Endodermal cell (in vitro differentiated cells): ENCODE data around the gene DYRK1B. TPM values are rescaled to one million over a fixed set of nuclear protein-coding genes. Genes with fewer than 3 reads are reported as not detected.

ENCODE experiments used
- DNase-seq: peaks from one replicate; pipeline ENCODE4 v3.0.0-alpha.2; 2017
- H3K27ac ChIP-seq: 2 replicates; pipeline ENCODE4 v1.5.1; 2013; ENCODE audit warnings: mild to moderate bottlenecking, low read depth, low read length, moderate library complexity
- H3K27me3 ChIP-seq: 2 replicates; pipeline ENCODE4 v1.6.1; 2013; ENCODE audit warnings: mild to moderate bottlenecking, low read length, moderate library complexity; ENCODE audit not compliant: insufficient read depth, control insufficient read depth, poor library complexity, severe bottlenecking
- H3K36me3 ChIP-seq: 2 replicates; pipeline ENCODE4 v1.7.0; 2013; ENCODE audit warnings: mild to moderate bottlenecking, low read length, moderate library complexity; ENCODE audit not compliant: control insufficient read depth, insufficient read depth
- H3K4me1 ChIP-seq: one replicate; pipeline ENCODE4 v1.7.0; 2013; ENCODE audit warnings: low read length; ENCODE audit not compliant: control insufficient read depth, insufficient read depth
- H3K4me3 ChIP-seq: 2 replicates; pipeline ENCODE4 v1.5.1; 2013; ENCODE audit warnings: mild to moderate bottlenecking, low read length, moderate library complexity
- H3K9ac ChIP-seq: 2 replicates; pipeline ENCODE4 v1.6.1; 2013; ENCODE audit warnings: mild to moderate bottlenecking, low read length, moderate library complexity; ENCODE audit not compliant: poor library complexity, severe bottlenecking; ENCODE audit errors: extremely low read depth
- H3K9me3 ChIP-seq: 2 replicates; pipeline ENCODE4 v1.6.1; 2013; ENCODE audit warnings: mild to moderate bottlenecking, low read length, moderate library complexity; ENCODE audit not compliant: control insufficient read depth
- H3K27ac Mint-ChIP-seq: 2 replicates; pipeline ENCODE4 v1.8.0; 2020; ENCODE audit warnings: mixed read lengths
- H3K27me3 Mint-ChIP-seq: 2 replicates; pipeline ENCODE4 v1.8.0; 2021; ENCODE audit warnings: mild to moderate bottlenecking, mixed read lengths; ENCODE audit not compliant: insufficient read depth
- H3K36me3 Mint-ChIP-seq: 2 replicates; pipeline ENCODE4 v1.8.0; 2020; ENCODE audit warnings: low read depth, mixed read lengths
- H3K4me1 Mint-ChIP-seq: 2 replicates; pipeline ENCODE4 v1.8.0; 2020; ENCODE audit warnings: mixed read lengths
- H3K4me3 Mint-ChIP-seq: 2 replicates; pipeline ENCODE4 v1.8.0; 2020; ENCODE audit warnings: mild to moderate bottlenecking, moderate library complexity, mixed read lengths
- H3K9me3 Mint-ChIP-seq: 2 replicates; pipeline ENCODE4 v1.8.0; 2020; ENCODE audit warnings: mild to moderate bottlenecking, mixed read lengths
- WGBS, 2 experiments: methylation state at CpG; one replicate each; pipeline versions ENCODE4 v1.1.5 to v1.1.7; 2013; ENCODE audit warnings: missing lambda C conversion rate in 2 of 2, mixed read lengths in 1 of 2; ENCODE audit not compliant: insufficient coverage in 1 of 2, insufficient read length in 1 of 2; 5-methylcytosine and 5-hydroxymethylcytosine counted together
- total RNA-seq, 2 donors: library from RNA; stranded (reverse); fragmentation: NEBNext Ultra II Directional in 1 of 2; extraction: Animal tissue kit (Norgen Biotek cat#: 25700) in 1 of 2; gene quantifications; 2 replicates in 1 of 2; 3 replicates in 1 of 2; pipeline ENCODE4 v1.2.1, GENCODE V29; 2021
- TF ChIP-seq, protein P1 (sequence below): fragments of 200-600 bp; sonication (generic); conservative IDR thresholded peaks from 2 replicates; pipeline ENCODE4 v1.5.0; 2021; ENCODE audit warnings: antibody characterized with exemption, mild to moderate bottlenecking

DYRK1B gene
- total RNA-seq, 2 donors from 2014 or later, result 21.8 to 37.7 TPM

- 89 to 96% methylated on average over 6 to 7 of the region's 7 CpGs for WGBS, 2 experiments
- H3K4me1 ChIP-seq, result peaks cover 8% of the 10 kb centered on the region
- no peaks in the 10 kb centered on the region for H3K27me3 ChIP-seq
- H3K4me3 ChIP-seq, result no peak overlapping the region
- TF ChIP-seq, protein P1, sequence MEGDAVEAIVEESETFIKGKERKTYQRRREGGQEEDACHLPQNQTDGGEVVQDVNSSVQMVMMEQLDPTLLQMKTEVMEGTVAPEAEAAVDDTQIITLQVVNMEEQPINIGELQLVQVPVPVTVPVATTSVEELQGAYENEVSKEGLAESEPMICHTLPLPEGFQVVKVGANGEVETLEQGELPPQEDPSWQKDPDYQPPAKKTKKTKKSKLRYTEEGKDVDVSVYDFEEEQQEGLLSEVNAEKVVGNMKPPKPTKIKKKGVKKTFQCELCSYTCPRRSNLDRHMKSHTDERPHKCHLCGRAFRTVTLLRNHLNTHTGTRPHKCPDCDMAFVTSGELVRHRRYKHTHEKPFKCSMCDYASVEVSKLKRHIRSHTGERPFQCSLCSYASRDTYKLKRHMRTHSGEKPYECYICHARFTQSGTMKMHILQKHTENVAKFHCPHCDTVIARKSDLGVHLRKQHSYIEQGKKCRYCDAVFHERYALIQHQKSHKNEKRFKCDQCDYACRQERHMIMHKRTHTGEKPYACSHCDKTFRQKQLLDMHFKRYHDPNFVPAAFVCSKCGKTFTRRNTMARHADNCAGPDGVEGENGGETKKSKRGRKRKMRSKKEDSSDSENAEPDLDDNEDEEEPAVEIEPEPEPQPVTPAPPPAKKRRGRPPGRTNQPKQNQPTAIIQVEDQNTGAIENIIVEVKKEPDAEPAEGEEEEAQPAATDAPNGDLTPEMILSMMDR, result no peak
- no peak for DNase-seq
- no peak overlapping the region for H3K9ac ChIP-seq
- peaks cover 21% of the 10 kb centered on the region for H3K36me3 Mint-ChIP-seq
- H3K27me3 Mint-ChIP-seq, result no peaks in the 10 kb centered on the region
- no peaks in the 10 kb centered on the region for H3K9me3 Mint-ChIP-seq
- no peaks in the 10 kb centered on the region for H3K9me3 ChIP-seq
- H3K4me1 Mint-ChIP-seq, result peaks cover 34% of the 10 kb centered on the region
- H3K27ac ChIP-seq, result no peak overlapping the region
- peaks cover 24% of the 10 kb centered on the region for H3K36me3 ChIP-seq
- H3K4me3 Mint-ChIP-seq, result no peak overlapping the region
- peak overlapping the region; percentile 37 for H3K27ac Mint-ChIP-seq
Observed at GRCh38 chr19:39842693-39843435, 8.9 kb upstream of the DYRK1B start.

- Mint-ChIP-seq H3K9me3 (no peaks in the 10 kb centered on the region), H3K27ac (no peak overlapping the region), H3K4me1 (peaks cover 24% of the 10 kb centered on the region), H3K36me3 (peaks cover 38% of the 10 kb centered on the region), H3K4me3 (no peak overlapping the region), H3K27me3 (no peaks in the 10 kb centered on the region)
- Histone ChIP-seq H3K9me3 (no peaks in the 10 kb centered on the region), H3K4me1 (peaks cover 4% of the 10 kb centered on the region), H3K27me3 (no peaks in the 10 kb centered on the region), H3K4me3 (no peak overlapping the region), H3K36me3 (peaks cover 42% of the 10 kb centered on the region), H3K27ac (no peak overlapping the region), H3K9ac (no peak overlapping the region)
- WGBS, 2 experiments, result 100% methylated on average over 4 of the region's 4 CpGs
- TF ChIP-seq, protein P1, result no peak
- DNase-seq, result no peak
Observed at GRCh38 chr19:39841041-39841440, 7.1 kb upstream of the DYRK1B start.

DNA sequence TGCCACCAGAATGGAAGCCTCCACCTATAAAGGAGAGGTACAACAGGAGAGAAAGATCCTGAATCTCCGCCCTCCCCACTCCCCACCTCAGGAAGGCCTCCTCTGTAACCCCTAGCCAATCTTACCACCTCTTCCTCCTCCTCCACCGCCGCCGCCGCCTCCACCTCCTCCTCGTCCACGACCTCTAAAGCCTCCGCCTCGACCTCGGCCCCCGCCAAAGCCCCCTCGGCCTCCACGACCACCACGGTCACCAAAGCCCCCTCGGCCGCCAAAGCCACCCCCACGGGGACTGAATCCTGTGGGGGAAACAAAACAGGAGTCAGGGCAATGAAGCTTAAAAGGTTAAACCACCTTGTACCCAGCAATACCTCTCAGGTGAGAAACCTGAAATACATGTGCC lies 6.5 kb upstream of the DYRK1B start:
- no peak for DNase-seq
- Histone ChIP-seq H3K4me1 (peaks cover 4% of the 10 kb centered on the region), H3K9ac (no peak overlapping the region), H3K36me3 (peaks cover 47% of the 10 kb centered on the region), H3K27ac (no peak overlapping the region), H3K27me3 (no peaks in the 10 kb centered on the region), H3K9me3 (no peaks in the 10 kb centered on the region), H3K4me3 (no peak overlapping the region)
- Mint-ChIP-seq H3K9me3 (no peaks in the 10 kb centered on the region), H3K36me3 (peaks cover 41% of the 10 kb centered on the region), H3K27ac (no peak overlapping the region), H3K27me3 (no peaks in the 10 kb centered on the region), H3K4me3 (no peak overlapping the region), H3K4me1 (peaks cover 24% of the 10 kb centered on the region)
- TF ChIP-seq, protein P1, result no peak
- WGBS, 2 experiments, result 98 to 100% methylated on average over 10 to 17 of the region's 17 CpGs
